ENCODE results near the gene PLD1. TPM values are rescaled to one million over a fixed set of nuclear protein-coding genes. Genes with fewer than 3 reads are reported as not detected.

PLD1 gene
- total and polyA plus RNA-seq, 4 donors, result 3.1 to 31.1 (median 12.2) TPM

- H3K27me3 ChIP-seq (ENCODE audit: control insufficient read depth in 3 of 3, insufficient read depth in 3 of 3, low read length in 2 of 3), result peaks cover 0 to 5% (median 0%) of the 10 kb centered on the region in 3 donors
- H3K4me3 ChIP-seq, result no peak overlapping the region
- 91 to 97% methylated on average over 1 of the region's 1 CpG for WGBS, 2 donors
- no peaks in the 10 kb centered on the region for H3K36me3 ChIP-seq (ENCODE audit: control insufficient read depth in 4 of 4, insufficient read depth in 4 of 4, low read length in 4 of 4)
- TF ChIP-seq CTCF (IDR thresholded peaks at IDR 0.05; ENCODE audit: control extremely low read depth, extremely low read depth), result no peak
- H3K9me3 ChIP-seq (ENCODE audit: control insufficient read depth in 4 of 4, insufficient read depth in 3 of 4, low read length in 3 of 4), result no peaks in the 10 kb centered on the region
- no peak for DNase-seq
- no peak for ATAC-seq (ENCODE audit: insufficient read depth, low FRiP score)
- H3K27ac ChIP-seq (ENCODE audit: low read depth in 1 of 2, low read length in 1 of 2), result no peak overlapping the region
- no peak overlapping the region for H3K9ac ChIP-seq (ENCODE audit: insufficient read depth in 1 of 2, low read length in 2 of 2)
- H3K4me1 ChIP-seq (ENCODE audit: control insufficient read depth in 5 of 5, insufficient read depth in 5 of 5, low read length in 5 of 5), result peaks cover 0 to 12% (median 5%) of the 10 kb centered on the region in 5 donors
These were observed 23.3 kb downstream of the PLD1 start for GRCh38 chr3:171786997-171787396.

- WGBS, 2 donors, result 79 to 83% methylated on average over 5 of the region's 5 CpGs
- Histone ChIP-seq H3K4me3 (no peak overlapping the region), H3K27me3 (ENCODE audit: control insufficient read depth in 3 of 3, insufficient read depth in 3 of 3, low read length in 2 of 3) (peaks cover 0 to 5% (median 0%) of the 10 kb centered on the region in 3 donors), H3K27ac (ENCODE audit: low read depth in 1 of 2, low read length in 1 of 2) (no peak overlapping the region), H3K9me3 (ENCODE audit: control insufficient read depth in 4 of 4, insufficient read depth in 3 of 4, low read length in 3 of 4) (no peaks in the 10 kb centered on the region), H3K9ac (ENCODE audit: insufficient read depth in 1 of 2, low read length in 2 of 2) (no peak overlapping the region), H3K4me1 (ENCODE audit: control insufficient read depth in 5 of 5, insufficient read depth in 5 of 5, low read length in 5 of 5) (peaks cover 0 to 5% (median 0%) of the 10 kb centered on the region in 5 donors), H3K36me3 (ENCODE audit: control insufficient read depth in 4 of 4, insufficient read depth in 4 of 4, low read length in 4 of 4) (no peaks in the 10 kb centered on the region)
- DNase-seq (peak in 1 of 3 donors; percentile 36), ATAC-seq (ENCODE audit: insufficient read depth, low FRiP score) (no peak)
- TF ChIP-seq CTCF (IDR thresholded peaks at IDR 0.05; ENCODE audit: control extremely low read depth, extremely low read depth), result no peak
These were observed 25.3 kb downstream of the PLD1 start for GRCh38 chr3:171784937-171785336.

GRCh38 chr3:171784387-171784786 lies 25.9 kb downstream of the PLD1 start:
- no peak overlapping the region for H3K27ac ChIP-seq (ENCODE audit: low read depth in 1 of 2, low read length in 1 of 2)
- 53 to 86% methylated on average over 2 of the region's 2 CpGs for WGBS, 2 donors
- H3K9ac ChIP-seq (ENCODE audit: insufficient read depth in 1 of 2, low read length in 2 of 2), result no peak overlapping the region
- no peak overlapping the region for H3K4me3 ChIP-seq
- H3K36me3 ChIP-seq (ENCODE audit: control insufficient read depth in 4 of 4, insufficient read depth in 4 of 4, low read length in 4 of 4), result no peaks in the 10 kb centered on the region
- peaks cover 0 to 5% (median 0%) of the 10 kb centered on the region in 5 donors for H3K4me1 ChIP-seq (ENCODE audit: control insufficient read depth in 5 of 5, insufficient read depth in 5 of 5, low read length in 5 of 5)
- DNase-seq, result no peak
- no peak for ATAC-seq (ENCODE audit: insufficient read depth, low FRiP score)
- H3K27me3 ChIP-seq (ENCODE audit: control insufficient read depth in 3 of 3, insufficient read depth in 3 of 3, low read length in 2 of 3), result peaks cover 0 to 5% (median 0%) of the 10 kb centered on the region in 3 donors
- H3K9me3 ChIP-seq (ENCODE audit: control insufficient read depth in 4 of 4, insufficient read depth in 3 of 4, low read length in 3 of 4), result no peaks in the 10 kb centered on the region
- TF ChIP-seq CTCF (IDR thresholded peaks at IDR 0.05; ENCODE audit: control extremely low read depth, extremely low read depth), result no peak

- Histone ChIP-seq H3K4me3 (no peak overlapping the region), H3K27me3 (ENCODE audit: control insufficient read depth in 3 of 3, insufficient read depth in 3 of 3, low read length in 2 of 3) (peaks cover 0 to 5% (median 0%) of the 10 kb centered on the region in 3 donors), H3K4me1 (ENCODE audit: control insufficient read depth in 5 of 5, insufficient read depth in 5 of 5, low read length in 5 of 5) (peaks cover 0 to 1% (median 0%) of the 10 kb centered on the region in 5 donors), H3K27ac (ENCODE audit: low read depth in 1 of 2, low read length in 1 of 2) (no peak overlapping the region), H3K9me3 (ENCODE audit: control insufficient read depth in 4 of 4, insufficient read depth in 3 of 4, low read length in 3 of 4) (no peaks in the 10 kb centered on the region), H3K9ac (ENCODE audit: insufficient read depth in 1 of 2, low read length in 2 of 2) (no peak overlapping the region), H3K36me3 (ENCODE audit: control insufficient read depth in 4 of 4, insufficient read depth in 4 of 4, low read length in 4 of 4) (no peaks in the 10 kb centered on the region)
- ATAC-seq (ENCODE audit: insufficient read depth, low FRiP score) (no peak), DNase-seq (no peak)
- 75 to 78% methylated on average over 5 of the region's 5 CpGs for WGBS, 2 donors
- no peak for TF ChIP-seq CTCF (IDR thresholded peaks at IDR 0.05; ENCODE audit: control extremely low read depth, extremely low read depth)
These were observed 26.7 kb downstream of the PLD1 start for GRCh38 chr3:171783626-171784025.
